Measurements from ENCODE around the gene POLA1. TPM values are rescaled to one million over a fixed set of nuclear protein-coding genes. Genes with fewer than 3 reads are reported as not detected.

POLA1 gene
- total and polyA plus RNA-seq, 2 donors from 2014 or later, result 2.2 to 9.7 TPM

DNA sequence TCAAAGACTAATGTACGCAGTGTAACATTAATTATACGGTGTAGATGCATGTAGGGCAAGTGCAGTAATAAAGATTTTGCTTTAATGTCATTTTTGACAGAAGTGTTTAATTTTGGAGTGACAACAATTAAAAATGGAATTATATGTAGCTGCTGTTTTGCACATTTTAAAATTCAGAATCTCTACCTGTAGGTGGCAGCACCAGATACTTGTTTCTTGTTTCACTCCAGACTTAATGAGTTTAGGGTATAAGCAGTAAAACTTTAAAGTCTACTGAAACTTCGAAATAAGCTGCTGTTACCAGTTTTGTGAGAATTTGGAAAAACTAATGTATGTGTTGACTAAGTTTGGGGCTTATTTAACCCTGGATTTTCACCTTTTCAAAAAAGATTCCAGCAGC lies 144.9 kb downstream of the POLA1 start:
- peak; percentile 67 for FAIRE-seq
- Histone ChIP-seq H3K9ac (ENCODE audit: low read length in 3 of 3) (no peak overlapping the region), H3K36me3 (ENCODE audit: control insufficient read depth in 2 of 3, insufficient read depth in 3 of 3, low read length in 3 of 3) (peaks cover 0 to 3% (median 0%) of the 10 kb centered on the region in 3 donors), H3K4me1 (ENCODE audit: control insufficient read depth in 2 of 3, insufficient read depth in 2 of 3, low read depth in 1 of 3, low read length in 3 of 3) (no peaks in the 10 kb centered on the region), H3K27me3 (ENCODE audit: control insufficient read depth, insufficient read depth, low read length) (peaks cover 6% of the 10 kb centered on the region), H3K27ac (ENCODE audit: low read depth in 2 of 2, low read length in 2 of 2) (no peak overlapping the region), H3K9me3 (ENCODE audit: control insufficient read depth in 2 of 3, insufficient read depth in 1 of 3, low read length in 3 of 3) (no peaks in the 10 kb centered on the region), H3K4me3 (ENCODE audit: low read length in 3 of 3) (no peak overlapping the region)
- intact Hi-C loops (cut with DNase I), result no loop called here
- DNase-seq, result peak in 2 of 5 donors; percentile 52 to 67
- TF ChIP-seq, protein P1, sequence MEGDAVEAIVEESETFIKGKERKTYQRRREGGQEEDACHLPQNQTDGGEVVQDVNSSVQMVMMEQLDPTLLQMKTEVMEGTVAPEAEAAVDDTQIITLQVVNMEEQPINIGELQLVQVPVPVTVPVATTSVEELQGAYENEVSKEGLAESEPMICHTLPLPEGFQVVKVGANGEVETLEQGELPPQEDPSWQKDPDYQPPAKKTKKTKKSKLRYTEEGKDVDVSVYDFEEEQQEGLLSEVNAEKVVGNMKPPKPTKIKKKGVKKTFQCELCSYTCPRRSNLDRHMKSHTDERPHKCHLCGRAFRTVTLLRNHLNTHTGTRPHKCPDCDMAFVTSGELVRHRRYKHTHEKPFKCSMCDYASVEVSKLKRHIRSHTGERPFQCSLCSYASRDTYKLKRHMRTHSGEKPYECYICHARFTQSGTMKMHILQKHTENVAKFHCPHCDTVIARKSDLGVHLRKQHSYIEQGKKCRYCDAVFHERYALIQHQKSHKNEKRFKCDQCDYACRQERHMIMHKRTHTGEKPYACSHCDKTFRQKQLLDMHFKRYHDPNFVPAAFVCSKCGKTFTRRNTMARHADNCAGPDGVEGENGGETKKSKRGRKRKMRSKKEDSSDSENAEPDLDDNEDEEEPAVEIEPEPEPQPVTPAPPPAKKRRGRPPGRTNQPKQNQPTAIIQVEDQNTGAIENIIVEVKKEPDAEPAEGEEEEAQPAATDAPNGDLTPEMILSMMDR (IDR thresholded peaks at IDR 0.05; ENCODE audit: borderline replicate concordance, extremely low read depth, insufficient read depth), result peak; percentile 30

DNA sequence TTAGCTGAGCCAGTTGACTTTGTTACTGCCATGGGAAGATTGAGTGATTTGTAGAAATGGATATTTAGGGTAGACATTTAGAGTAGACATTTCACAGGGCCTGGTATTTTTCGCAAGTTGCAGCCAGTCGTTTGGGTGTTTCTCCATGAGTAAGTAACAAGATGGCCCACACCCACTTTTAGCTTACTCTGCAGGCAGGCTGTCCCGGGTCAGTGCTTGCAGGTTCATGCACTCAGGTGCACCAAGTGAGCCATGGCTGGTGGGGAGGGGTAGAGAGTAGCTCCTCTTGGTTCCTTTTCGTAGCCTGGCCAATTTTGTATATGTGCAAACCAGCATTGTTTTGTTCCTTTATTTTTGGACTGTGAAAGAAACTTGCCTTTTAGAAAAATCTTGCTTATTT lies 145.6 kb downstream of the POLA1 start:
- Histone ChIP-seq H3K9ac (ENCODE audit: low read length in 3 of 3) (no peak overlapping the region), H3K27ac (ENCODE audit: low read depth in 2 of 2, low read length in 2 of 2) (no peak overlapping the region), H3K4me1 (ENCODE audit: control insufficient read depth in 2 of 3, insufficient read depth in 2 of 3, low read depth in 1 of 3, low read length in 3 of 3) (no peaks in the 10 kb centered on the region), H3K36me3 (ENCODE audit: control insufficient read depth in 2 of 3, insufficient read depth in 3 of 3, low read length in 3 of 3) (peaks cover 0 to 3% (median 0%) of the 10 kb centered on the region in 3 donors), H3K4me3 (ENCODE audit: low read length in 3 of 3) (no peak overlapping the region), H3K9me3 (ENCODE audit: control insufficient read depth in 2 of 3, insufficient read depth in 1 of 3, low read length in 3 of 3) (no peaks in the 10 kb centered on the region), H3K27me3 (ENCODE audit: control insufficient read depth, insufficient read depth, low read length) (peaks cover 6% of the 10 kb centered on the region)
- intact Hi-C loops (cut with DNase I), result no loop called here
- TF ChIP-seq, protein P1 (IDR thresholded peaks at IDR 0.05; ENCODE audit: borderline replicate concordance, extremely low read depth, insufficient read depth), result no peak
- FAIRE-seq (no peak), DNase-seq (peak in 1 of 5 donors; percentile 10)

DNA sequence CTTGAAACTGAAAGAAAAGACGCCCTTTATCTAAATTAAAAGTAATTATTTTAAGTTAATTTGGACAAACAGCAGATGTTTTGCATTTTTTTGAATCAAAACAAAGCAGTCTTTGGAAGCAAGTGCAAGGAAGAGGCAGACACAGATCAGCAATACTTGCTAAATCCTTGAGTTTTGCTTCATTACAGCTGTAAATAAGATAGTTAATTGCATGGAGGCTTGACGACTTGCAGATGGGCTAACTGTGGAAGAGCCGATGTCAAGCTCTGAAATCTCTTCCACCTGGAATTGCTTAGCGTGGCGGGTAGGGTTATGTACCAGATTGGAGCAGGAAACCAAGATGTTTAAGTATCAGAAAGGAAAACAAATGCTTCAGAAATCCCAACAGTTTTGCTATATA lies 148.8 kb downstream of the POLA1 start:
- H3K27me3 ChIP-seq (ENCODE audit: control insufficient read depth, insufficient read depth, low read length), result peaks cover 6% of the 10 kb centered on the region
- H3K9me3 ChIP-seq (ENCODE audit: control insufficient read depth in 2 of 3, insufficient read depth in 1 of 3, low read length in 3 of 3), result no peaks in the 10 kb centered on the region
- intact Hi-C loops (cut with DNase I), result no loop called here
- H3K36me3 ChIP-seq (ENCODE audit: control insufficient read depth in 2 of 3, insufficient read depth in 3 of 3, low read length in 3 of 3), result no peaks in the 10 kb centered on the region
- DNase-seq (peak in 1 of 5 donors; percentile 35), FAIRE-seq (no peak)
- no peaks in the 10 kb centered on the region for H3K4me1 ChIP-seq (ENCODE audit: control insufficient read depth in 2 of 3, insufficient read depth in 2 of 3, low read depth in 1 of 3, low read length in 3 of 3)
- no peak overlapping the region for H3K9ac ChIP-seq (ENCODE audit: low read length in 3 of 3)
- H3K27ac ChIP-seq (ENCODE audit: low read depth in 2 of 2, low read length in 2 of 2), result no peak overlapping the region
- no peak overlapping the region for H3K4me3 ChIP-seq (ENCODE audit: low read length in 3 of 3)
- TF ChIP-seq, protein P1 (IDR thresholded peaks at IDR 0.05; ENCODE audit: borderline replicate concordance, extremely low read depth, insufficient read depth), result no peak

DNA sequence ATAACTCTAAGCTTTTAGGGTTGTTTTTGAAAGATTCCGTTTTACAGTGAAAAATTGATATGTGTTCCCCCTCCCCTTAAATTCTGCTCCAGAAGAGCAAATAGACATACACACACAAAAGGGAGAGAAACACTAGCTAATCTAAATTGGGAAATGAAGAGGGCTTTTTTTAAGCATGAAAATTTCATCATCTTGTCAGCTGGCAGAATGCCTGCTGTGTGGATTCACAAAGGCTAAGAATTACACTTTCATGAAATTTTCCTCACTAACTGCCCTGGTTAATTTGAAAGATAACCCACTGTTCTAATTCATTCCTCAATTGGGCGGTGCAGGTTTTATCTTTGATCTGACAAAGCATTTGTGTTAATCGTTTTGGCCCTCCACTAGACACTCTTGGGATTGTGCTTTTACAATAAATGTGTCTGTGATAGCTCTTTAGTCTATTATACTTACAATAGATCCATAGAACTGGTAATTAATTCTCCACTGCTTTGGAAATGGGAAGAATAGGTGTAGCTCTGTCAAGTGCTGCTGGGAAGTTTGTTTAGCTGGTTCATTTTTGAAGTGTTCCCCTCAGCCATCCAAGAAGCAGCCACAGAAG lies 152.9 kb downstream of the POLA1 start:
- intact Hi-C loops (cut with DNase I), result no loop called here
- H3K9ac ChIP-seq (ENCODE audit: low read length in 3 of 3), result no peak overlapping the region
- H3K27me3 ChIP-seq (ENCODE audit: control insufficient read depth, insufficient read depth, low read length), result peaks cover 4% of the 10 kb centered on the region
- no peaks in the 10 kb centered on the region for H3K9me3 ChIP-seq (ENCODE audit: control insufficient read depth in 2 of 3, insufficient read depth in 1 of 3, low read length in 3 of 3)
- H3K4me1 ChIP-seq (ENCODE audit: control insufficient read depth in 2 of 3, insufficient read depth in 2 of 3, low read depth in 1 of 3, low read length in 3 of 3), result no peaks in the 10 kb centered on the region
- no peak overlapping the region for H3K4me3 ChIP-seq (ENCODE audit: low read length in 3 of 3)
- TF ChIP-seq, protein P1 (IDR thresholded peaks at IDR 0.05; ENCODE audit: borderline replicate concordance, extremely low read depth, insufficient read depth), result no peak
- H3K27ac ChIP-seq (ENCODE audit: low read depth in 2 of 2, low read length in 2 of 2), result no peak overlapping the region
- H3K36me3 ChIP-seq (ENCODE audit: control insufficient read depth in 2 of 3, insufficient read depth in 3 of 3, low read length in 3 of 3), result no peaks in the 10 kb centered on the region
- DNase-seq (no peak), FAIRE-seq (no peak)

Measured in kidney (tissue), 14 donors.